ENCODE results near the gene GPR137B. TPM values are rescaled to one million over a fixed set of nuclear protein-coding genes. Genes with fewer than 3 reads are reported as not detected.

GPR137B gene
- total RNA-seq, 1 experiment from 2014 or later = 5.3 TPM

- no peak for DNase-seq (ENCODE audit: low spot score)
Observed at GRCh38 chr1:236200925-236201324, 58.6 kb downstream of the GPR137B start.

GRCh38 chr1:236201786-236202185 is 59.4 kb downstream of the GPR137B start:
- DNase-seq (ENCODE audit: low spot score) = no peak

- DNase-seq (ENCODE audit: low spot score) = no peak
Observed at GRCh38 chr1:236204039-236204438, 61.7 kb downstream of the GPR137B start.

GRCh38 chr1:236204656-236205055 is 62.3 kb downstream of the GPR137B start:
- DNase-seq (ENCODE audit: low spot score) = no peak

GRCh38 chr1:236206548-236206947 is 64.2 kb downstream of the GPR137B start:
- DNase-seq (ENCODE audit: low spot score) = no peak

GRCh38 chr1:236207121-236207520 is 64.8 kb downstream of the GPR137B start:
- no peak for DNase-seq (ENCODE audit: low spot score)

- DNase-seq (ENCODE audit: low spot score) = no peak
Observed at GRCh38 chr1:236207569-236207968, 65.2 kb downstream of the GPR137B start.

- no peak for DNase-seq (ENCODE audit: low spot score)
Observed at GRCh38 chr1:236209185-236209584, 66.8 kb downstream of the GPR137B start.

GRCh38 chr1:236209713-236210112 is 67.4 kb downstream of the GPR137B start:
- no peak for DNase-seq (ENCODE audit: low spot score)

- no peak for DNase-seq (ENCODE audit: low spot score)
Observed at GRCh38 chr1:236211815-236212214, 69.5 kb downstream of the GPR137B start.

- DNase-seq (ENCODE audit: low spot score) = no peak
Observed at GRCh38 chr1:236213534-236213933, 71.2 kb downstream of the GPR137B start.

GRCh38 chr1:236214761-236215160 is 72.4 kb downstream of the GPR137B start:
- no peak for DNase-seq (ENCODE audit: low spot score)

GRCh38 chr1:236220473-236220872 is 78.1 kb downstream of the GPR137B start:
- DNase-seq (ENCODE audit: low spot score) = no peak

GRCh38 chr1:236222632-236223031 is 80.3 kb downstream of the GPR137B start:
- no peak for DNase-seq (ENCODE audit: low spot score)

- DNase-seq (ENCODE audit: low spot score) = no peak
Observed at GRCh38 chr1:236228411-236228810, 86.1 kb downstream of the GPR137B start.

GRCh38 chr1:236235116-236235515 is 92.8 kb downstream of the GPR137B start:
- no peak for DNase-seq (ENCODE audit: low spot score)

GRCh38 chr1:236239092-236239585 is 96.8 kb downstream of the GPR137B start:
- no peak for DNase-seq (ENCODE audit: low spot score)

GRCh38 chr1:236240675-236241074 is 98.3 kb downstream of the GPR137B start:
- DNase-seq (ENCODE audit: low spot score) = no peak

GRCh38 chr1:236242568-236242967 is 100.2 kb downstream of the GPR137B start:
- no peak for DNase-seq (ENCODE audit: low spot score)

- DNase-seq (ENCODE audit: low spot score) = no peak
Observed at GRCh38 chr1:236247286-236247685, 104.9 kb downstream of the GPR137B start.

GRCh38 chr1:236251587-236251986 is 109.2 kb downstream of the GPR137B start:
- DNase-seq (ENCODE audit: low spot score) = no peak

GRCh38 chr1:236253119-236253518 is 110.8 kb downstream of the GPR137B start:
- no peak for DNase-seq (ENCODE audit: low spot score)

- no peak for DNase-seq (ENCODE audit: low spot score)
Observed at GRCh38 chr1:236253918-236254637, 111.7 kb downstream of the GPR137B start.

- DNase-seq (ENCODE audit: low spot score) = no peak
Observed at GRCh38 chr1:236257216-236257615, 114.9 kb downstream of the GPR137B start.

Measured in HT-29 (cell line).